HEK293 (cell line): ENCODE results near the gene MYO15B.

Experiments used
- CTCF ChIA-PET: fragments of 350-600 bp; formaldehyde crosslinking; extraction: SDS; loops from one replicate; lab custom pipeline; 2021; ENCODE audit warnings: antibody characterized with exemption; lab: Yijun Ruan, JAX
- POLR2A ChIA-PET: fragments of 300-600 bp; formaldehyde crosslinking; extraction: SDS; loops from one replicate; lab custom pipeline; 2020; ENCODE audit warnings: antibody characterized with exemption, inconsistent platforms; lab: Yijun Ruan, JAX
- H3K27ac ChIP-seq: fragments of 200-500 bp; sonication (Bioruptor generic); 2 replicates; pipeline ENCODE4 v1.5.1; 2014; ENCODE audit warnings: low read depth, low read length, control low read depth, inconsistent platforms; ENCODE audit errors: extremely low read depth
- H3K36me3 ChIP-seq, 2 experiments: fragments of 200-500 bp in 1 of 2; sonication (Bioruptor generic) in 1 of 2; 1 replicate in 1 of 2; 2 replicates in 1 of 2; pipeline ENCODE4 v1.5.1; 2014 to 2017; ENCODE audit warnings: inconsistent platforms in 2 of 2, low read length in 2 of 2; ENCODE audit not compliant: control insufficient read depth in 2 of 2, insufficient read depth in 1 of 2
- H3K4me1 ChIP-seq: fragments of 200-500 bp; sonication (Bioruptor generic); 2 replicates; pipeline ENCODE4 v1.5.1; 2014; ENCODE audit warnings: mild to moderate bottlenecking, low read length, inconsistent platforms; ENCODE audit not compliant: control insufficient read depth, insufficient read depth
- H3K4me3 ChIP-seq: 2 replicates; pipeline ENCODE4 v1.5.1; 2011; ENCODE audit warnings: low read depth, mild to moderate bottlenecking, control low read depth, low read length, moderate library complexity
- H3K9me3 ChIP-seq: fragments of 200-500 bp; sonication (Bioruptor generic); 2 replicates; pipeline ENCODE4 v1.5.1; 2014; ENCODE audit warnings: low read depth, low read length, inconsistent platforms; ENCODE audit not compliant: control insufficient read depth, insufficient read depth
- ATF2 ChIP-seq: fragments of 450-650 bp; formaldehyde crosslinking; IDR thresholded peaks from 2 replicates; pipeline ENCODE4 v1.5.1; 2016; ENCODE audit warnings: missing biosample characterization, missing genetic modification characterization, low read depth
- EGR2 ChIP-seq: fragments of 450-650 bp; formaldehyde crosslinking; IDR thresholded peaks from 2 replicates; pipeline ENCODE4 v1.5.1; 2016; ENCODE audit warnings: low read depth, missing biosample characterization, missing genetic modification characterization
- GFI1B ChIP-seq: fragments of 450-650 bp; formaldehyde crosslinking; IDR thresholded peaks from 2 replicates; pipeline ENCODE4 v1.5.1; 2016; ENCODE audit warnings: missing biosample characterization, missing genetic modification characterization
- GLI4 ChIP-seq: fragments of 450-650 bp; formaldehyde crosslinking; IDR thresholded peaks from 2 replicates; pipeline ENCODE4 v1.5.1; 2016; ENCODE audit warnings: missing biosample characterization, missing genetic modification characterization
- GLIS1 ChIP-seq: fragments of 450-650 bp; formaldehyde crosslinking; IDR thresholded peaks from 2 replicates; pipeline ENCODE4 v1.5.1; 2016; ENCODE audit warnings: missing biosample characterization, missing genetic modification characterization
- GLIS2 ChIP-seq: fragments of 450-650 bp; formaldehyde crosslinking; IDR thresholded peaks from 2 replicates; pipeline ENCODE4 v1.5.1; 2016; ENCODE audit warnings: missing biosample characterization, missing genetic modification characterization
- HOXC10 ChIP-seq: sonication (generic); formaldehyde crosslinking; IDR thresholded peaks from 2 replicates; pipeline ENCODE4 v1.8.1; 2023; ENCODE audit warnings: mild to moderate bottlenecking, missing genetic modification reagents
- KLF9 ChIP-seq: fragments of 450-650 bp; formaldehyde crosslinking; IDR thresholded peaks from 2 replicates; pipeline ENCODE4 v1.5.1; 2016; ENCODE audit warnings: missing biosample characterization, missing genetic modification characterization, low read depth
- OSR2 ChIP-seq: fragments of 450-650 bp; formaldehyde crosslinking; IDR thresholded peaks from 2 replicates; pipeline ENCODE4 v1.5.1; 2016; ENCODE audit warnings: missing biosample characterization, missing genetic modification characterization
- SCRT1 ChIP-seq: fragments of 450-650 bp; formaldehyde crosslinking; IDR thresholded peaks from 2 replicates; pipeline ENCODE4 v1.5.1; 2016; ENCODE audit warnings: missing biosample characterization, missing genetic modification characterization, borderline replicate concordance
- SP2 ChIP-seq: fragments of 450-650 bp; formaldehyde crosslinking; IDR thresholded peaks from 2 replicates; pipeline ENCODE4 v1.5.1; 2016; ENCODE audit warnings: missing biosample characterization, missing genetic modification characterization
- ZBTB7A ChIP-seq: fragments of 450-650 bp; formaldehyde crosslinking; IDR thresholded peaks from 2 replicates; pipeline ENCODE4 v1.5.1; 2016; ENCODE audit warnings: low read depth, missing biosample characterization, missing genetic modification characterization
- ZBTB8A ChIP-seq: fragments of 450-650 bp; formaldehyde crosslinking; IDR thresholded peaks from 2 replicates; pipeline ENCODE4 v1.5.1; 2016; ENCODE audit warnings: missing biosample characterization, missing genetic modification characterization
- ZNF138 ChIP-seq: fragments of 450-650 bp; formaldehyde crosslinking; IDR thresholded peaks from 2 replicates; pipeline ENCODE4 v1.5.1; 2016; ENCODE audit warnings: missing biosample characterization, missing genetic modification characterization, borderline replicate concordance
- ZNF202 ChIP-seq: fragments of 450-650 bp; formaldehyde crosslinking; IDR thresholded peaks from 2 replicates; pipeline ENCODE4 v1.5.1; 2016; ENCODE audit warnings: missing biosample characterization, missing genetic modification characterization, borderline replicate concordance
- ZNF221 ChIP-seq: fragments of 450-650 bp; formaldehyde crosslinking; IDR thresholded peaks from 2 replicates; pipeline ENCODE4 v1.5.1; 2017; ENCODE audit warnings: missing biosample characterization, missing genetic modification characterization, borderline replicate concordance
- ZNF555 ChIP-seq: fragments of 450-650 bp; formaldehyde crosslinking; conservative IDR thresholded peaks from 2 replicates; pipeline ENCODE4 v1.5.1; 2017; ENCODE audit warnings: missing biosample characterization, mild to moderate bottlenecking, missing genetic modification characterization, inconsistent platforms
- ZNF560 ChIP-seq: fragments of 450-650 bp; formaldehyde crosslinking; IDR thresholded peaks from 2 replicates; pipeline ENCODE4 v1.5.1; 2017; ENCODE audit warnings: missing biosample characterization, missing genetic modification characterization, borderline replicate concordance
- ZNF571 ChIP-seq: fragments of 450-650 bp; formaldehyde crosslinking; IDR thresholded peaks from 2 replicates; pipeline ENCODE4 v1.5.0; 2017; ENCODE audit warnings: missing biosample characterization, missing genetic modification characterization
- ZNF596 ChIP-seq: fragments of 450-650 bp; IDR thresholded peaks from 2 replicates; pipeline ENCODE4 v1.5.0; 2018; ENCODE audit warnings: missing biosample characterization, mild to moderate bottlenecking, missing genetic modification characterization, moderate library complexity
- ZNF626 ChIP-seq: fragments of 450-650 bp; sonication (Bioruptor Pico); formaldehyde crosslinking; IDR thresholded peaks from 2 replicates; pipeline ENCODE4 v1.5.1; 2018; ENCODE audit warnings: missing biosample characterization, missing genetic modification characterization, inconsistent platforms
- ZNF658 ChIP-seq: fragments of 450-650 bp; formaldehyde crosslinking; IDR thresholded peaks from 2 replicates; pipeline ENCODE4; 2016; ENCODE audit warnings: missing biosample characterization, missing genetic modification characterization
- ZNF707 ChIP-seq: fragments of 450-650 bp; formaldehyde crosslinking; IDR thresholded peaks from 2 replicates; pipeline ENCODE4 v1.5.1; 2016; ENCODE audit warnings: missing biosample characterization, missing genetic modification characterization
- ZNF768 ChIP-seq: fragments of 450-650 bp; formaldehyde crosslinking; IDR thresholded peaks from 2 replicates; pipeline ENCODE4 v1.5.1; 2018; ENCODE audit warnings: missing biosample characterization, mild to moderate bottlenecking, missing genetic modification characterization
- ZNF776 ChIP-seq: fragments of 450-650 bp; formaldehyde crosslinking; IDR thresholded peaks from 2 replicates; pipeline ENCODE4 v1.5.0; 2017; ENCODE audit warnings: missing biosample characterization, missing genetic modification characterization, borderline replicate concordance
- ZNF777 ChIP-seq: fragments of 450-650 bp; formaldehyde crosslinking; IDR thresholded peaks from 2 replicates; pipeline ENCODE4 v1.5.1; 2017; ENCODE audit warnings: missing biosample characterization, missing genetic modification characterization, borderline replicate concordance
- ZXDB ChIP-seq: fragments of 450-650 bp; formaldehyde crosslinking; IDR thresholded peaks from 2 replicates; pipeline ENCODE4 v1.5.1; 2016; ENCODE audit warnings: missing biosample characterization, missing genetic modification characterization
- TF ChIP-seq, protein P1 (sequence below): fragments of 450-650 bp; formaldehyde crosslinking; IDR thresholded peaks from 2 replicates; pipeline ENCODE4 v1.5.1; 2016; ENCODE audit warnings: missing biosample characterization, missing genetic modification characterization
- TF ChIP-seq, protein P2 (sequence below): fragments of 450-650 bp; IDR thresholded peaks from 2 replicates; pipeline ENCODE4 v1.5.1; 2018; ENCODE audit warnings: missing biosample characterization, missing genetic modification characterization
- TF ChIP-seq, protein P3 (sequence below): fragments of 450-650 bp; formaldehyde crosslinking; IDR thresholded peaks from 2 replicates; pipeline ENCODE4 v1.5.1; 2016; ENCODE audit warnings: missing biosample characterization, missing genetic modification characterization
- TF ChIP-seq, protein P4 (sequence below): fragments of 450-650 bp; formaldehyde crosslinking; IDR thresholded peaks from 2 replicates; pipeline ENCODE4 v1.5.1; 2016; ENCODE audit warnings: missing biosample characterization, missing genetic modification characterization

The MYO15B gene

GRCh38 chr17:75589012-75589918 lies 1.7 kb downstream of the MYO15B start:
- Histone ChIP-seq H3K9me3 (no peaks in the 10 kb centered on the region), H3K27ac (peak overlapping the region; percentile 60; the same call in 1 of the 2 replicates), H3K4me3 (peak overlapping the region; percentile 48), H3K36me3 (no peaks in the 10 kb centered on the region), H3K4me1 (peaks cover 2% of the 10 kb centered on the region; the same call in 1 of the 2 replicates)
- CTCF ChIA-PET, result interaction anchor here (0.8 to 5.1 kb wide), 11 partner anchors 10 to 159 kb away, joined by 3 to 58 read pairs (median 5); partner anchors contain the start of gene SMIM5
- POLR2A ChIA-PET, result interaction anchor here (0.6 to 2.5 kb wide), 3 partner anchors 11 to 133 kb away, joined by 3 to 9 read pairs (median 3); partner anchors contain the start of gene TMEM94
- peak; percentile 70 for TF ChIP-seq GLIS1 (tag by site-specific recombination)
- no peak for TF ChIP-seq GFI1B (tag by site-specific recombination)
- no peak for TF ChIP-seq ZBTB8A
- no peak for TF ChIP-seq SCRT1 (tag by site-specific recombination)
- TF ChIP-seq ZNF776 (tag by site-specific recombination), result no peak
- no peak for TF ChIP-seq ZNF596 (tag by site-specific recombination)
- no peak for TF ChIP-seq EGR2 (tag by site-specific recombination)
- TF ChIP-seq, protein P1, sequence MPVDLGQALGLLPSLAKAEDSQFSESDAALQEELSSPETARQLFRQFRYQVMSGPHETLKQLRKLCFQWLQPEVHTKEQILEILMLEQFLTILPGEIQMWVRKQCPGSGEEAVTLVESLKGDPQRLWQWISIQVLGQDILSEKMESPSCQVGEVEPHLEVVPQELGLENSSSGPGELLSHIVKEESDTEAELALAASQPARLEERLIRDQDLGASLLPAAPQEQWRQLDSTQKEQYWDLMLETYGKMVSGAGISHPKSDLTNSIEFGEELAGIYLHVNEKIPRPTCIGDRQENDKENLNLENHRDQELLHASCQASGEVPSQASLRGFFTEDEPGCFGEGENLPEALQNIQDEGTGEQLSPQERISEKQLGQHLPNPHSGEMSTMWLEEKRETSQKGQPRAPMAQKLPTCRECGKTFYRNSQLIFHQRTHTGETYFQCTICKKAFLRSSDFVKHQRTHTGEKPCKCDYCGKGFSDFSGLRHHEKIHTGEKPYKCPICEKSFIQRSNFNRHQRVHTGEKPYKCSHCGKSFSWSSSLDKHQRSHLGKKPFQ, result no peak
- TF ChIP-seq, protein P2, sequence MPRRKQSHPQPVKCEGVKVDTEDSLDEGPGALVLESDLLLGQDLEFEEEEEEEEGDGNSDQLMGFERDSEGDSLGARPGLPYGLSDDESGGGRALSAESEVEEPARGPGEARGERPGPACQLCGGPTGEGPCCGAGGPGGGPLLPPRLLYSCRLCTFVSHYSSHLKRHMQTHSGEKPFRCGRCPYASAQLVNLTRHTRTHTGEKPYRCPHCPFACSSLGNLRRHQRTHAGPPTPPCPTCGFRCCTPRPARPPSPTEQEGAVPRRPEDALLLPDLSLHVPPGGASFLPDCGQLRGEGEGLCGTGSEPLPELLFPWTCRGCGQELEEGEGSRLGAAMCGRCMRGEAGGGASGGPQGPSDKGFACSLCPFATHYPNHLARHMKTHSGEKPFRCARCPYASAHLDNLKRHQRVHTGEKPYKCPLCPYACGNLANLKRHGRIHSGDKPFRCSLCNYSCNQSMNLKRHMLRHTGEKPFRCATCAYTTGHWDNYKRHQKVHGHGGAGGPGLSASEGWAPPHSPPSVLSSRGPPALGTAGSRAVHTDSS, result no peak
- no peak for TF ChIP-seq ZNF707 (tag by site-specific recombination)
- no peak for TF ChIP-seq OSR2 (tag by site-specific recombination)
- TF ChIP-seq KLF9 (tag by site-specific recombination), result peak; percentile 86
- TF ChIP-seq ZXDB (tag by site-specific recombination), result no peak
- TF ChIP-seq ZNF768 (tag by site-specific recombination), result no peak
- TF ChIP-seq ZNF571 (tag by site-specific recombination), result no peak
- TF ChIP-seq ZNF555, result no peak
- TF ChIP-seq, protein P3, sequence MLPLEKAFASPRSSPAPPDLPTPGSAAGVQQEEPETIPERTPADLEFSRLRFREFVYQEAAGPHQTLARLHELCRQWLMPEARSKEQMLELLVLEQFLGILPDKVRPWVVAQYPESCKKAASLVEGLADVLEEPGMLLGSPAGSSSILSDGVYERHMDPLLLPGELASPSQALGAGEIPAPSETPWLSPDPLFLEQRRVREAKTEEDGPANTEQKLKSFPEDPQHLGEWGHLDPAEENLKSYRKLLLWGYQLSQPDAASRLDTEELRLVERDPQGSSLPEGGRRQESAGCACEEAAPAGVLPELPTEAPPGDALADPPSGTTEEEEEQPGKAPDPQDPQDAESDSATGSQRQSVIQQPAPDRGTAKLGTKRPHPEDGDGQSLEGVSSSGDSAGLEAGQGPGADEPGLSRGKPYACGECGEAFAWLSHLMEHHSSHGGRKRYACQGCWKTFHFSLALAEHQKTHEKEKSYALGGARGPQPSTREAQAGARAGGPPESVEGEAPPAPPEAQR (tag by site-specific recombination), result no peak
- TF ChIP-seq ZNF658, result no peak
- TF ChIP-seq, protein P4, sequence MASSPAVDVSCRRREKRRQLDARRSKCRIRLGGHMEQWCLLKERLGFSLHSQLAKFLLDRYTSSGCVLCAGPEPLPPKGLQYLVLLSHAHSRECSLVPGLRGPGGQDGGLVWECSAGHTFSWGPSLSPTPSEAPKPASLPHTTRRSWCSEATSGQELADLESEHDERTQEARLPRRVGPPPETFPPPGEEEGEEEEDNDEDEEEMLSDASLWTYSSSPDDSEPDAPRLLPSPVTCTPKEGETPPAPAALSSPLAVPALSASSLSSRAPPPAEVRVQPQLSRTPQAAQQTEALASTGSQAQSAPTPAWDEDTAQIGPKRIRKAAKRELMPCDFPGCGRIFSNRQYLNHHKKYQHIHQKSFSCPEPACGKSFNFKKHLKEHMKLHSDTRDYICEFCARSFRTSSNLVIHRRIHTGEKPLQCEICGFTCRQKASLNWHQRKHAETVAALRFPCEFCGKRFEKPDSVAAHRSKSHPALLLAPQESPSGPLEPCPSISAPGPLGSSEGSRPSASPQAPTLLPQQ (tag by site-specific recombination), result no peak
- TF ChIP-seq ZNF138 (tag by site-specific recombination), result no peak
- peak; percentile 61; the same call in 1 of the 2 replicates for TF ChIP-seq ZBTB7A (tag by site-specific recombination)
- no peak for TF ChIP-seq ATF2 (tag by site-specific recombination)
- no peak for TF ChIP-seq ZNF202 (tag by site-specific recombination)
- TF ChIP-seq GLIS2 (tag by site-specific recombination), result peak; percentile 87
- peak; percentile 88 for TF ChIP-seq SP2 (tag by site-specific recombination)
- no peak for TF ChIP-seq ZNF221 (tag by site-specific recombination)
- no peak for TF ChIP-seq GLI4 (tag by site-specific recombination)
- no peak for TF ChIP-seq HOXC10
- TF ChIP-seq ZNF626 (tag by site-specific recombination), result no peak
- TF ChIP-seq ZNF777 (tag by site-specific recombination), result no peak
- TF ChIP-seq ZNF560, result no peak
